Liver (tissue), 9 donors: Measurements from ENCODE around the gene ATP6V1F. TPM values are rescaled to one million over a fixed set of nuclear protein-coding genes. Genes with fewer than 3 reads are reported as not detected.

ENCODE experiments used
- DNase-seq: peaks from one replicate; pipeline ENCODE4 v3.0.0-alpha.2; 2017; ENCODE audit warnings: low spot score
- H3K27ac ChIP-seq, 2 donors: one replicate each; pipeline ENCODE4 v1.7.0; 2013; ENCODE audit warnings: inconsistent platforms in 2 of 2, low read length in 2 of 2, control low read depth in 1 of 2, low read depth in 1 of 2, mild to moderate bottlenecking in 1 of 2
- H3K27me3 ChIP-seq, 4 donors: one replicate each; pipeline versions ENCODE4 v1.6.1 to v1.7.0; 2013; ENCODE audit warnings: low read length in 3 of 4, inconsistent platforms in 1 of 4, mild to moderate bottlenecking in 1 of 4, moderate library complexity in 1 of 4; ENCODE audit not compliant: control insufficient read depth in 4 of 4, insufficient read depth in 4 of 4
- H3K36me3 ChIP-seq, 4 donors: one replicate each; pipeline versions ENCODE4 v1.6.1 to v1.7.0; 2013; ENCODE audit warnings: low read length in 3 of 4, mild to moderate bottlenecking in 3 of 4, low read depth in 1 of 4, moderate library complexity in 1 of 4; ENCODE audit not compliant: control insufficient read depth in 4 of 4, insufficient read depth in 3 of 4
- H3K4me1 ChIP-seq, 4 donors: one replicate each; pipeline versions ENCODE4 v1.6.1 to v1.7.0; 2013; ENCODE audit warnings: low read length in 3 of 4, mild to moderate bottlenecking in 3 of 4, moderate library complexity in 1 of 4; ENCODE audit not compliant: control insufficient read depth in 4 of 4, insufficient read depth in 4 of 4
- H3K4me3 ChIP-seq, 3 donors: one replicate each; pipeline versions ENCODE4 v1.6.1 to v1.7.0; 2013; ENCODE audit warnings: low read length in 3 of 3, control low read depth in 1 of 3, low read depth in 1 of 3, mild to moderate bottlenecking in 1 of 3
- H3K9ac ChIP-seq, 2 donors: one replicate each; pipeline ENCODE4 v1.7.0; 2013; ENCODE audit warnings: low read length in 2 of 2, mild to moderate bottlenecking in 2 of 2, moderate library complexity in 2 of 2, control low read depth in 1 of 2, low read depth in 1 of 2
- H3K9me3 ChIP-seq, 4 donors: one replicate each; pipeline versions ENCODE4 v1.6.1 to v1.7.0; 2013; ENCODE audit warnings: low read length in 3 of 4; ENCODE audit not compliant: control insufficient read depth in 4 of 4
- ATF3 ChIP-seq: IDR thresholded peaks from 2 replicates; pipeline ENCODE4 v1.6.1; 2016; ENCODE audit warnings: antibody characterized with exemption
- FOXA1 ChIP-seq: IDR thresholded peaks from 2 replicates; pipeline ENCODE4 v1.6.1; 2016; ENCODE audit warnings: antibody characterized with exemption
- FOXA2 ChIP-seq: IDR thresholded peaks from 2 replicates; pipeline ENCODE4 v1.6.1; 2016; ENCODE audit warnings: antibody characterized with exemption
- GABPA ChIP-seq, 2 donors: IDR thresholded peaks in 1 of 2; conservative IDR thresholded peaks in 1 of 2; 2 replicates each; pipeline ENCODE4 v1.6.1; 2016; ENCODE audit warnings: antibody characterized with exemption in 2 of 2, mild to moderate bottlenecking in 1 of 2, moderate library complexity in 1 of 2
- HNF4A ChIP-seq, 2 donors: conservative IDR thresholded peaks; 2 replicates each; pipeline ENCODE4 v1.6.1; 2016; ENCODE audit warnings: antibody characterized with exemption in 2 of 2, mild to moderate bottlenecking in 2 of 2
- HNF4G ChIP-seq: IDR thresholded peaks from 2 replicates; pipeline ENCODE4 v1.6.1; 2016; ENCODE audit warnings: antibody characterized with exemption
- JUND ChIP-seq, 2 donors: IDR thresholded peaks; 2 replicates each; pipeline ENCODE4 v1.6.1; 2016; ENCODE audit warnings: antibody characterized with exemption in 2 of 2
- MAX ChIP-seq: IDR thresholded peaks from 2 replicates; pipeline ENCODE4 v1.6.1; 2016; ENCODE audit warnings: antibody characterized with exemption
- NR2F2 ChIP-seq: IDR thresholded peaks from 2 replicates; pipeline ENCODE4 v1.6.1; 2016; ENCODE audit warnings: antibody characterized with exemption
- RAD21 ChIP-seq, 2 donors: IDR thresholded peaks; 2 replicates each; pipeline ENCODE4 v1.6.1; 2016; ENCODE audit warnings: antibody characterized with exemption in 2 of 2, mild to moderate bottlenecking in 2 of 2
- RXRA ChIP-seq, 2 donors: IDR thresholded peaks; 2 replicates each; pipeline ENCODE4 v1.6.1; 2017 to 2018; ENCODE audit warnings: antibody characterized with exemption in 2 of 2, mild to moderate bottlenecking in 1 of 2
- SP1 ChIP-seq: IDR thresholded peaks from 2 replicates; pipeline ENCODE4 v1.6.1; 2018; ENCODE audit warnings: antibody characterized with exemption, mild to moderate bottlenecking
- TAF1 ChIP-seq: conservative IDR thresholded peaks from 2 replicates; pipeline ENCODE4 v1.6.1; 2016; ENCODE audit warnings: antibody characterized with exemption, mild to moderate bottlenecking
- YY1 ChIP-seq: IDR thresholded peaks from 2 replicates; pipeline ENCODE4 v1.6.1; 2016; ENCODE audit warnings: antibody characterized with exemption, mild to moderate bottlenecking
- WGBS: extraction: QIAGEN DNeasy Blood & Tissue Kit; methylation state at CpG from one replicate; pipeline ENCODE4 v1.1.7; 2013; 5-methylcytosine and 5-hydroxymethylcytosine counted together
- polyA plus RNA-seq, 2 donors: library from polyadenylated mRNA; stranded (reverse) in 1 of 2; unstranded in 1 of 2; fragments of 200-250 nt in 1 of 2; fragments of >200 nt in 1 of 2; fragmentation: Nextera tagmentation in 1 of 2; extraction: Ambion mirVana in 1 of 2; gene quantifications; one replicate each; pipeline versions ENCODE4 v1.2.1 to v1.2.3, GENCODE V29; 2013 to 2015
- total RNA-seq, 2 donors: library from RNA; depleted of rRNA; stranded (reverse); fragments of >200 nt; gene quantifications; one replicate each; pipeline ENCODE4 v1.2.3, GENCODE V29; 2014
- TF ChIP-seq, protein P1 (sequence below): IDR thresholded peaks from 2 replicates; pipeline ENCODE4 v1.6.1; 2016; ENCODE audit warnings: antibody characterized with exemption, mild to moderate bottlenecking
- TF ChIP-seq, protein P2 (sequence below): IDR thresholded peaks from 2 replicates; pipeline ENCODE4 v1.6.1; 2016; ENCODE audit warnings: antibody characterized with exemption
- TF ChIP-seq, protein P3 (sequence below): fragments of 150-350 bp; IDR thresholded peaks from 2 replicates; pipeline ENCODE4 v1.5.1; 2017; ENCODE audit warnings: improper control_type of control experiment, low read depth, low read length; ENCODE audit not compliant: missing input control
- donor health status: healthy.
- donor health status: healthy.
- donor health status: healthy.
- donor health status: healthy.
- donor health status: healthy.

The ATP6V1F gene
- total and polyA plus RNA-seq, 4 donors: 23.1 to 111 (median 47.1) TPM

DNA sequence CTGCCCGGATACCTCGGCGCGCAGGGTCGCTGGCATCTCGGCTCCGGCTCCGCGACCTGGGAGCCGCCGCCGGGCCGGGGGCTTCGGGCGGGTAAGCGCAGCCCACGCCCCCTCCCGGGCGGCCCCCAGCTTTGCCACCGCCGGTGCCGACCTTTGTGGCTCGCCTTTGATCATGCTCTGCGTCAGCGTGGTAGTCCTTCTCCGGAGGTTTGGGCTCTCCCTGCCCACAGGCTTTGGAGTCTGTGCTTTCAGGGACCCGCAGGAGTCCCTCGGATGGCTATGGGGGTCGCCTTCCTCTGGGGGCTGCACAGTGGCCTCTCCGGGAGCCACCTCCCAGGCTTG, 7.3 kb downstream of the ATP6V1F start:
- Histone ChIP-seq H3K4me3 (peak overlapping the region in 1 of 3 donors; percentile 58), H3K27ac (no peak overlapping the region), H3K9me3 (no peaks in the 10 kb centered on the region), H3K36me3 (peaks cover 0 to 9% (median under 1%) of the 10 kb centered on the region in 4 donors), H3K27me3 (no peaks in the 10 kb centered on the region), H3K9ac (no peak overlapping the region), H3K4me1 (peaks cover 13 to 18% (median 15%) of the 10 kb centered on the region in 4 donors)
- DNase-seq: no peak
- TF ChIP-seq ATF3 (no peak), NR2F2 (no peak), HNF4G (no peak), FOXA1 (no peak), RAD21 (IDR thresholded peaks at IDR 0.05) (no peak), YY1 (no peak), MAX (no peak), HNF4A (conservative IDR thresholded peaks at IDR 0.05) (no peak), FOXA2 (no peak), GABPA (IDR thresholded peaks at IDR 0.05 in 1 of 2, conservative IDR thresholded peaks at IDR 0.05 in 1 of 2) (no peak), JUND (IDR thresholded peaks at IDR 0.05) (no peak)
- TF ChIP-seq, protein P1, sequence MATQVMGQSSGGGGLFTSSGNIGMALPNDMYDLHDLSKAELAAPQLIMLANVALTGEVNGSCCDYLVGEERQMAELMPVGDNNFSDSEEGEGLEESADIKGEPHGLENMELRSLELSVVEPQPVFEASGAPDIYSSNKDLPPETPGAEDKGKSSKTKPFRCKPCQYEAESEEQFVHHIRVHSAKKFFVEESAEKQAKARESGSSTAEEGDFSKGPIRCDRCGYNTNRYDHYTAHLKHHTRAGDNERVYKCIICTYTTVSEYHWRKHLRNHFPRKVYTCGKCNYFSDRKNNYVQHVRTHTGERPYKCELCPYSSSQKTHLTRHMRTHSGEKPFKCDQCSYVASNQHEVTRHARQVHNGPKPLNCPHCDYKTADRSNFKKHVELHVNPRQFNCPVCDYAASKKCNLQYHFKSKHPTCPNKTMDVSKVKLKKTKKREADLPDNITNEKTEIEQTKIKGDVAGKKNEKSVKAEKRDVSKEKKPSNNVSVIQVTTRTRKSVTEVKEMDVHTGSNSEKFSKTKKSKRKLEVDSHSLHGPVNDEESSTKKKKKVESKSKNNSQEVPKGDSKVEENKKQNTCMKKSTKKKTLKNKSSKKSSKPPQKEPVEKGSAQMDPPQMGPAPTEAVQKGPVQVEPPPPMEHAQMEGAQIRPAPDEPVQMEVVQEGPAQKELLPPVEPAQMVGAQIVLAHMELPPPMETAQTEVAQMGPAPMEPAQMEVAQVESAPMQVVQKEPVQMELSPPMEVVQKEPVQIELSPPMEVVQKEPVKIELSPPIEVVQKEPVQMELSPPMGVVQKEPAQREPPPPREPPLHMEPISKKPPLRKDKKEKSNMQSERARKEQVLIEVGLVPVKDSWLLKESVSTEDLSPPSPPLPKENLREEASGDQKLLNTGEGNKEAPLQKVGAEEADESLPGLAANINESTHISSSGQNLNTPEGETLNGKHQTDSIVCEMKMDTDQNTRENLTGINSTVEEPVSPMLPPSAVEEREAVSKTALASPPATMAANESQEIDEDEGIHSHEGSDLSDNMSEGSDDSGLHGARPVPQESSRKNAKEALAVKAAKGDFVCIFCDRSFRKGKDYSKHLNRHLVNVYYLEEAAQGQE: no peak
- TF ChIP-seq, protein P2, sequence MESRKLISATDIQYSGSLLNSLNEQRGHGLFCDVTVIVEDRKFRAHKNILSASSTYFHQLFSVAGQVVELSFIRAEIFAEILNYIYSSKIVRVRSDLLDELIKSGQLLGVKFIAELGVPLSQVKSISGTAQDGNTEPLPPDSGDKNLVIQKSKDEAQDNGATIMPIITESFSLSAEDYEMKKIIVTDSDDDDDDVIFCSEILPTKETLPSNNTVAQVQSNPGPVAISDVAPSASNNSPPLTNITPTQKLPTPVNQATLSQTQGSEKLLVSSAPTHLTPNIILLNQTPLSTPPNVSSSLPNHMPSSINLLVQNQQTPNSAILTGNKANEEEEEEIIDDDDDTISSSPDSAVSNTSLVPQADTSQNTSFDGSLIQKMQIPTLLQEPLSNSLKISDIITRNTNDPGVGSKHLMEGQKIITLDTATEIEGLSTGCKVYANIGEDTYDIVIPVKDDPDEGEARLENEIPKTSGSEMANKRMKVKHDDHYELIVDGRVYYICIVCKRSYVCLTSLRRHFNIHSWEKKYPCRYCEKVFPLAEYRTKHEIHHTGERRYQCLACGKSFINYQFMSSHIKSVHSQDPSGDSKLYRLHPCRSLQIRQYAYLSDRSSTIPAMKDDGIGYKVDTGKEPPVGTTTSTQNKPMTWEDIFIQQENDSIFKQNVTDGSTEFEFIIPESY: no peak
- TF ChIP-seq, protein P3, sequence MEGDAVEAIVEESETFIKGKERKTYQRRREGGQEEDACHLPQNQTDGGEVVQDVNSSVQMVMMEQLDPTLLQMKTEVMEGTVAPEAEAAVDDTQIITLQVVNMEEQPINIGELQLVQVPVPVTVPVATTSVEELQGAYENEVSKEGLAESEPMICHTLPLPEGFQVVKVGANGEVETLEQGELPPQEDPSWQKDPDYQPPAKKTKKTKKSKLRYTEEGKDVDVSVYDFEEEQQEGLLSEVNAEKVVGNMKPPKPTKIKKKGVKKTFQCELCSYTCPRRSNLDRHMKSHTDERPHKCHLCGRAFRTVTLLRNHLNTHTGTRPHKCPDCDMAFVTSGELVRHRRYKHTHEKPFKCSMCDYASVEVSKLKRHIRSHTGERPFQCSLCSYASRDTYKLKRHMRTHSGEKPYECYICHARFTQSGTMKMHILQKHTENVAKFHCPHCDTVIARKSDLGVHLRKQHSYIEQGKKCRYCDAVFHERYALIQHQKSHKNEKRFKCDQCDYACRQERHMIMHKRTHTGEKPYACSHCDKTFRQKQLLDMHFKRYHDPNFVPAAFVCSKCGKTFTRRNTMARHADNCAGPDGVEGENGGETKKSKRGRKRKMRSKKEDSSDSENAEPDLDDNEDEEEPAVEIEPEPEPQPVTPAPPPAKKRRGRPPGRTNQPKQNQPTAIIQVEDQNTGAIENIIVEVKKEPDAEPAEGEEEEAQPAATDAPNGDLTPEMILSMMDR: no peak
- 10% methylated on average over 30 of the region's 30 CpGs for WGBS

DNA sequence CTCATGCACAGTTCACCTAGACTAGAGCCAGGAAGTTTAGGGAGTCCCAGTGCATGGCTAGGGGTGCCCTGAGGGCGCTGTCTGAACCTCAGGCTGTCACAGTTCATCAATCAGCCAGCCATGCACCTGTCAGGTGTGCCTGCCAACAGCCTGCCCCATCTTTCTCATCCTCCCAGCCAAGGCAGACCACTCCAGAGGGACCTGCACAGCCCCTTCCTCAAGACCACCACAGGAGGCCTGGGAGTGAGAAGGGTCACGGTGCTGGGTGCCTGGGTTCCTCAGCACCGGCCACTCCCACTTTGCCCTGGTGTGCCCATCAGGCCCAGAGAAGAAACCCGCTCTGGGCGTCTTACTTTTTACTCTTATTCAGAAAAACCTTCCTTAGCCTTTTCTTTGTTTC, 8.4 kb downstream of the ATP6V1F start:
- Histone ChIP-seq H3K9ac (no peak overlapping the region), H3K27ac (no peak overlapping the region), H3K27me3 (no peaks in the 10 kb centered on the region), H3K4me3 (no peak overlapping the region), H3K9me3 (no peaks in the 10 kb centered on the region), H3K4me1 (peaks cover 13 to 18% (median 15%) of the 10 kb centered on the region in 4 donors), H3K36me3 (no peaks in the 10 kb centered on the region)
- TF ChIP-seq, protein P3: no peak
- no peak for TF ChIP-seq NR2F2
- TF ChIP-seq GABPA (IDR thresholded peaks at IDR 0.05 in 1 of 2, conservative IDR thresholded peaks at IDR 0.05 in 1 of 2): no peak
- no peak for TF ChIP-seq MAX
- no peak for TF ChIP-seq SP1
- TF ChIP-seq RXRA (IDR thresholded peaks at IDR 0.05): no peak
- no peak for TF ChIP-seq TAF1
- TF ChIP-seq, protein P1: no peak
- DNase-seq: no peak
- 97% methylated on average over 5 of the region's 5 CpGs for WGBS
